ENCODE results near the gene FEM1A. TPM values are rescaled to one million over a fixed set of nuclear protein-coding genes. Genes with fewer than 3 reads are reported as not detected.
A peak's percentile ranks its signal among the peaks of the same experiment; 100 is the strongest.
"Not testable (repeated sequence)": the region's sequence is repeated elsewhere in the genome, so short reads cannot be mapped to it uniquely, and the experiment has no call there.

FEM1A gene
- total RNA-seq, 1 donor, result 13.8 TPM

DNA sequence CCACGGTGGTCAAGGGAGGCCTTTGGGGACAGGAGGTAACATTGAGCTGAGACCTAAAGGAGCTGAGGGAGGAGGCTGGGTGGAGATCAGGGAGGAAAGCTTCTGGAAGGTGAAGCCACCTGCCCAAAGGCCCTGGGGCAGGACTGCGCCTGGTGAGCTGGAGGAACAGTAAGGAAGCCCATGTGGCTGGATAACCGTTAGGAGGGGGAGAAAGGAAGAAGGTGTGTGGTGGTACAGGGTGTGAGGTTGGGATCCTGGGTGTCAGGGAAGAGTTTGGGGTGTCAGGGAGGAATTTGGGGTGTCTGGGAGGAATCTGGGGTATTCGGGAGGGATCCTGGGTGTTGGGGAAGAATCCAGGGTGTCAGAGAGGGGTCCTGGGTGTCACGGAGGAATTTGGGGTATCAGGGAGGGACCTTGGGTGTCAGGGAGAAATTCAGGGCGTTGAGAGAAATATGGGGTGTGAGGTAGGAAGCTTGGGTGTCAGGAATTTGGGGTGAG is 39.3 kb downstream of the FEM1A start:
- peak overlapping the region; percentile 83 for H3K4me3 ChIP-seq (ENCODE audit: low read depth, low read length)
- TF ChIP-seq, protein P1, sequence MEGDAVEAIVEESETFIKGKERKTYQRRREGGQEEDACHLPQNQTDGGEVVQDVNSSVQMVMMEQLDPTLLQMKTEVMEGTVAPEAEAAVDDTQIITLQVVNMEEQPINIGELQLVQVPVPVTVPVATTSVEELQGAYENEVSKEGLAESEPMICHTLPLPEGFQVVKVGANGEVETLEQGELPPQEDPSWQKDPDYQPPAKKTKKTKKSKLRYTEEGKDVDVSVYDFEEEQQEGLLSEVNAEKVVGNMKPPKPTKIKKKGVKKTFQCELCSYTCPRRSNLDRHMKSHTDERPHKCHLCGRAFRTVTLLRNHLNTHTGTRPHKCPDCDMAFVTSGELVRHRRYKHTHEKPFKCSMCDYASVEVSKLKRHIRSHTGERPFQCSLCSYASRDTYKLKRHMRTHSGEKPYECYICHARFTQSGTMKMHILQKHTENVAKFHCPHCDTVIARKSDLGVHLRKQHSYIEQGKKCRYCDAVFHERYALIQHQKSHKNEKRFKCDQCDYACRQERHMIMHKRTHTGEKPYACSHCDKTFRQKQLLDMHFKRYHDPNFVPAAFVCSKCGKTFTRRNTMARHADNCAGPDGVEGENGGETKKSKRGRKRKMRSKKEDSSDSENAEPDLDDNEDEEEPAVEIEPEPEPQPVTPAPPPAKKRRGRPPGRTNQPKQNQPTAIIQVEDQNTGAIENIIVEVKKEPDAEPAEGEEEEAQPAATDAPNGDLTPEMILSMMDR (IDR thresholded peaks at IDR 0.05; ENCODE audit: insufficient read depth, low read depth, low read length), result no peak
- DNase-seq (ENCODE audit: low read depth), result no peak

DNA sequence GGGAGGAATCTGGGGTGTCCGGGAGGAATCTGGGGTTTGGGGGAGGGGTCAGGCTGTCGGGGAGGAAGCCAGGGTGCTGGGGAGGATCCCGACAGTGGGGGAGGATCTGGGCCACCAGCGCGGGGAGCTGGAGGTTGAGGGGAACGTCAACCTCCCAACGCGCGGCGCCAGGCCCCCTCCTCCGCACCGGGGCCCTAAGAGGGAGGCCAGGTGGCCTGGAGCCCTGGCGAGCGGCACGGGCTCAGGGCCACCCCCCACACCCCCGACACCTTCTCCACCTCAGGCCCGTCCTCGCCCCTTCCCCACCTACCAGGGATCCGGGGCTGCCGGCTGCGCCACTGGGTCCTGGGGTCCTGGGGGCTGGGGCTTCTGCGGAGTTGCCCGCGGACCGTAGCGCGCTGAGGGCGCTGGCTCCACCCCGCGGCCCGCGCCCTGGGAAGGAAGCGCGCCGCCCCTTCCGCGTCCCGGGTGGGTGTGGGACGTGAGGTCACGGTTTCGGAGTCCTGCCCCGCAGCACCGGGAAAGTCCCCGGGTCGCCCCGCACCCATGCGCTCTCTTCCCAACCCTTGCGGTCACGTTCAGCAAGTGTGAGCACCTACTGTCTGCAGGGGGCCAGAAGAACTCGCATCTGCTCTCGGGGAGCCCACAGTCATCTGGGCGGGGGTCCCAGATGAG is 39.9 kb downstream of the FEM1A start, which contains the start of gene TICAM1:
Gene TICAM1 (minus strand): TSS at position 409 of the 675 bp plus-strand sequence. CDS start 13,335 bp downstream, outside the sequence.
- TF ChIP-seq, protein P1 (IDR thresholded peaks at IDR 0.05; ENCODE audit: insufficient read depth, low read depth, low read length), result no peak
- DNase-seq (ENCODE audit: low read depth), result peak; percentile 53
- H3K4me3 ChIP-seq (ENCODE audit: low read depth, low read length), result peak within 1 kb of the TSS; percentile 83

DNA sequence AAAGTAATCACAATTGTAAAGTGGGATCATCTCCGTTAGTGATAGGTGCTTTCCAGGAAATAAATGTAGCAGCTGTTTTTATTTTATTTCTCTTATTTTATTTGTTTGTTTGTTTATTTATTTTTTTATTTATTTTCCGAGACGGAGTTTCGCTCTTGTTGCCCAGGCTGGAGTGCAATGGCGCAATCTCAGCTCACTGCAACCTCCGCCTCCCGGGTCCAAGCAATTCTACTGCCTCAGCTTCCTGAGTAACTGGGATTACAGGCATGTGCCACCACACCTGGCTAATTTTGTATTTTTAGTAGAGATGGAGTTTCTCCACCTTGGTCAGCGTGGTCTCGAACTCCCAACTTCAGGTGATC is 40.4 kb downstream of the FEM1A start:
- not testable (repeated sequence) for DNase-seq (ENCODE audit: low read depth)

DNA sequence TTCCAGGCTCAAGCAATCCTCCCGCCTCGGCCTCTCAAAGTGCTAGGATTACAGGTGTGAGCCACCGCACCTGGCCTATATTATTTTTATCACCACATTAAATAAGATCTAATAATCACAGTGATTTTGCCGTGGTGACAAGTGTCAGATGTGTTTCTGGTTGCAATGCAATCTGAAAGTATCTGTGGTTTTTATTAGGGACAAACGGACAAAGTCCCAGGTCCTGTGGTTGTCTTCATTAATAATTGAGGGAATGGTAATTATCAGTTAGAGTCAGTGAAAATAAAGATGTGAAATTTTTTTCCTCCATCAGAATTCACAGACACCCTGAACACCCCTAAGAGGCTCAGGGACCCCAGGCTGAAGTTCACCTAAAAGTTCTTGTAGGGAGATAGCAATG is 41.2 kb downstream of the FEM1A start:
- TF ChIP-seq, protein P1 (IDR thresholded peaks at IDR 0.05; ENCODE audit: insufficient read depth, low read depth, low read length), result no peak
- no peak for DNase-seq (ENCODE audit: low read depth)
- no peak overlapping the region for H3K4me3 ChIP-seq (ENCODE audit: low read depth, low read length)

More for the DNA sequence above, 40.4 kb downstream of the FEM1A start:
- peak overlapping the region; percentile 83 for H3K4me3 ChIP-seq (ENCODE audit: low read depth, low read length)

DNA sequence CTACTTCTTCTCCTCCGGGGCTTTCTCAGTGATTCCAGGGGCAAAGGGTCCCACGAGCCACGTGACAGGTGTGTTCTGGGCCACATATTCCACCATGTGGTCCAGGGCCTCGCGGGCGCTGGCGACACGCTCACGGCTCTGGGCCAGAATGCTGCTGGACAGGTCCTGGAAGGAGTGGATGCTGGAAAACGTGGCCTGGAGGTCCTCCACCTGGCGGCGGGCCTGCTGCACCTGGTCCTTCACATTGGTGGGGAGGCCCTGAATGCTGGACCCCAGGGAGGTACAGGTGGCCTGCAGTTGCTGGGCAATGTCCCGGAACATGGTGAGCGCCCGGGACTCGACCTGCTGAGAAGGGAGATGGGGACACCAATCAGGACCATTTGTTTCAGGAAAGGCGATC is 47.7 kb downstream of the FEM1A start:
- TF ChIP-seq, protein P1 (IDR thresholded peaks at IDR 0.05; ENCODE audit: insufficient read depth, low read depth, low read length), result no peak
- no peak overlapping the region for H3K4me3 ChIP-seq (ENCODE audit: low read depth, low read length)
- DNase-seq (ENCODE audit: low read depth), result no peak

DNA sequence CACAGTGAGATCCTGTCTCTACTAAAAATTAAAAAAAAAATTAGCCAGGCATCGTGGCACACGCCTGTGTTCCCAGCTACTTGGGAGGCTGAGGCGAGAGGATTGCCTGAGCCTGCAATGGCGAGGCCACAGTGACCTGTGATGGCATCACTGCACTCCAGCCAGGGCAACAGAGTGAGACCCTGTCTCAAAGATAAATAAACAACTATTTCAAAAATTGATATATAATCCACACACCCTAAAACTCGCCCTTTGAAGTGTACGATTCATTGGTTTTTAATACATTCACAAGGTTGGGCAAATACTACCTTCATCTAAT is 52.1 kb downstream of the FEM1A start:
- TF ChIP-seq, protein P1 (IDR thresholded peaks at IDR 0.05; ENCODE audit: insufficient read depth, low read depth, low read length), result no peak
- DNase-seq (ENCODE audit: low read depth), result no peak
- no peak overlapping the region for H3K4me3 ChIP-seq (ENCODE audit: low read depth, low read length)

DNA sequence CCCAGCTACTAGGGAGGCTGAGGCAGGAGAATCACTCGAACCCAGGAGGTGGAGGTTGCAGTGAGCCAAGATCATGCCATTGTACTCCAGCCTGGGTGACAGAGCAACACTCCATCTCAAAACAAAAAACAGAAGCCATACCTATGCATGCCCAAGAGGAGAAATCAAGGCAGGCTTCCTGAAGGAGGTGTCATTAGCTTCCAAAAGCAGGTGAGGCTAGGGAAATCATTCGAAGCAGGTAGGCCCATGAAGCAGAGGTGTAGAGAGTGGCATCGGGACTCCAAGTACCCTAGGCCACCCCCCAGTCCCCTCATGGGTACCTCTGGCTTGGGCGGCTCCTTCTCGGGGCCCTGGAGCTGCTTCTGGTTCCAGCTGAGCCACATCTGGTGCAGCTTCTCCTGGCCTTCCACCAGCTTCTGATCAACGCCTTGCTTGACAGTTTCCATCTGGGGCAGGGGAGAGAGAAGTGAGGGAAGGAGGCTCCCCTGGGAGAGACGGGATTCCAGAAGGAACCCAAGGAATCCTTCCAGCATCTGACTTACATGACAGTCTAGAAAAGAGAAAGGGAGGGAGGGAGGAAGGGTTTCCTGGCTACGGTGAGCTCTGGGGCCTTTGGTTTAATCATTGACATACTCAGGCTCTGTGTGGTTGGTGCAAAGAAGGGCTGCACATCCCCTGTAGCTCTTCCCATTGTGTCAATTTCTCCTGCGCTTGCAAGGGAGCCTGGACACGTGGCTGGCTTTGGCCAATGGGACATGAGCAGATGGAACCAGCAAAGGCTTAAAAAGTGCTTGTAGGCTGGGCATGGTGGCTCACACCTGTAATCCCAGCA is 53.0 kb downstream of the FEM1A start:
- DNase-seq (ENCODE audit: low read depth), result peak; percentile 71
- H3K4me3 ChIP-seq (ENCODE audit: low read depth, low read length), result no peak overlapping the region
- TF ChIP-seq, protein P1 (IDR thresholded peaks at IDR 0.05; ENCODE audit: insufficient read depth, low read depth, low read length), result no peak

DNA sequence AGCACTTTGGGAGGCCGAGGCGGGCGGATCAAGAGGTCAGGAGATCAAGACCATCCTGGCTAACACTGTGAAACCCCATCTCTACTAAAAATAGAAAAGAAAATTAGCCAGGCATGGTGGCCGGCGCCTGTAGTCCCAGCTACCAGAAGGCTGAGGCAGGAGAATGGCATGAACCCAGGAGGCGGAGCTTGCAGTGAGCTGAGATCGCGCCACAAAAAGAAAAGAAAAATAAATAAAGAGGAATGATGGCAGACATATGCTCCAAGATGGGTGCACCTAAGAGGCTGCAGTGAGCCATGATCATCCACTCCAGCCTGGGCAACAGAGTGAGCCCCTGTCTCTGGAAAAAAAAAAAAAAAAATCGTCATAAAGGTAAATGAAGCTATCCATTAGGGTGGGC is 54.4 kb downstream of the FEM1A start:
- H3K4me3 ChIP-seq (ENCODE audit: low read depth, low read length), result not testable (repeated sequence)
- DNase-seq (ENCODE audit: low read depth), result peak; percentile 61
